HG02571 (cell line): Measurements from ENCODE around the gene WDR47.
A peak's percentile ranks its signal among the peaks of the same experiment; 100 is the strongest.

Experiments used
- ATAC-seq: cut with Tn5 transposase; IDR thresholded peaks from one replicate; pipeline ENCODE4 v1.9.1; 2021; ENCODE audit warnings: mild to moderate bottlenecking, moderate library complexity; ENCODE audit not compliant: unreplicated experiment

The WDR47 gene

GRCh38 chr1:109041621-109042468 is at the start of gene WDR47:
Gene WDR47, minus strand, starts transcription at chr1:109042102. Its CDS starts 18,590 bp downstream, at chr1:109023512.
- ATAC-seq, result peak; percentile 94

- ATAC-seq, result peak; percentile 55
Observed at GRCh38 chr1:109091078-109091838, 49.4 kb upstream of the WDR47 start.

- peak; percentile 94 for ATAC-seq
Observed at GRCh38 chr1:109090196-109091077, 48.5 kb upstream of the WDR47 start, which contains the start of gene TMEM167B. Gene TMEM167B, plus strand, starts transcription at chr1:109090764. Its CDS starts 109 bp downstream, at chr1:109090873.

GRCh38 chr1:109089242-109090015 is 47.5 kb upstream of the WDR47 start:
- ATAC-seq, result no peak

- no peak for ATAC-seq
Observed at GRCh38 chr1:109084563-109085517, 42.9 kb upstream of the WDR47 start.

- no peak for ATAC-seq
Observed at GRCh38 chr1:109083923-109084322, 42.0 kb upstream of the WDR47 start.

DNA sequence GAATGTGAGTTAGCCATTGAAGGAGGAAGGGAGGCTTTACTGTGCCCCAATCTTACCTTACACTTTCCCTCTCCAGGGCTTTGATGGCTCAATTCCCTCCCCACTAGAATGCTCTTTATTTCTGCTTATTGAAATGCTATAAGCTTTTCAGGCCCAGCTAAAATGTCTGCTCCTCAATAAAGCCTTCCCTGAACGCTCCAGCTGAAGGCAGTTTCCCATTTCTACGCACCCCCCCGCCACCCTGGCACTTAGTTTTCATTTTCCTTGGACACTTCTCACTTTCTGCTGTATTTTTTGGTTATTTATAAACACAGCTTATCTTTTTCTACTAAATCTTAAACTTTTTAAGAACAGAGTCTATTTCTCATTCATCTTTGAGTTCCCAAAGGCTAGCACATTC is 41.6 kb upstream of the WDR47 start:
- no peak for ATAC-seq

DNA sequence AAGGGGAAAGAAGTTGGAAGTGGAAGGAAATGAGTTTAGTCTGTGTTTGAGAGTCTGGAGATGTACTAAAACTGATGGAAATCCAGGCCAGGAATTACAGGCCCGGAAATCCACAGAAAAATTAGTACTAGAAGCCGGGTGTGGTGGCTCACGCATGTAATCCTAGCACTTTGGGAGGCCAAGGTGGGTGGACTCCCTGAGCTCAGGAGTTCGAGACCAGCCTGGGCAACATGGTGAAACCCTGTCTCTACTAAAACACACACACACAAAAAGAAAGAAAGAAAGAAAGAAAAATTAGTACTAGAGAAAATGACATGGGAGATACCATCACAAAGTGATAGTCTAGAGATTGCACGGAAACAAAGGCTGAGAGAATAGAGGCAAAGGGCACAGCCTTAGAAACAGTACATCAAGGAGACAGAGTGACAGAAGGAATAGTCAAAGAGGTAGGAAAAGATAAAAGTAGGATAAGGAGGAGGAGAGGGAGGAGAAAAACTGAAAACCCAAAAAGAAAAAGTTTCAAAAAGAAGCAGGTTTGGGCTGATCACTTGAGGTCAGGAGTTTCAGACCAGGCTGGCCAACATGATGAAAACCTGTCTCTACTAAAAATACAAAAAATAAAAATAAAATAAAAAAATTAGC is 38.7 kb upstream of the WDR47 start:
- no peak for ATAC-seq

DNA sequence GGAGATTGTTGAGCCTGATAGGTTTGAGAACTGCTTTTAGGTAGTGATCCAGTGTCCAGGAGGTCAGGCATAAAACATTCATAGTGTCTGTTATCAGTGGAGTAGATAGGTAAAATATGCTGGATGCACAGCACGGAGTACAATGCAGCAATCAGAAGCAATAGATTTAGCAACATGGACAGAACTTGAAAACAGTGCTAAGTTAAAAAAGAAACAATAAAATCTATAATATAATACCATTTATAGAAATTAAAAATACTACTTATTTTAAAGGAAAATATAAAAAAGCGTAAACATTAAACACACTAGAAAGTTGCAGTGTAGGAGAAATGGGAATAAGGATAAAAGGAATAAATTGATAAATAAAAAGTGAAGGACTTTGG is 37.3 kb upstream of the WDR47 start:
- no peak for ATAC-seq

DNA sequence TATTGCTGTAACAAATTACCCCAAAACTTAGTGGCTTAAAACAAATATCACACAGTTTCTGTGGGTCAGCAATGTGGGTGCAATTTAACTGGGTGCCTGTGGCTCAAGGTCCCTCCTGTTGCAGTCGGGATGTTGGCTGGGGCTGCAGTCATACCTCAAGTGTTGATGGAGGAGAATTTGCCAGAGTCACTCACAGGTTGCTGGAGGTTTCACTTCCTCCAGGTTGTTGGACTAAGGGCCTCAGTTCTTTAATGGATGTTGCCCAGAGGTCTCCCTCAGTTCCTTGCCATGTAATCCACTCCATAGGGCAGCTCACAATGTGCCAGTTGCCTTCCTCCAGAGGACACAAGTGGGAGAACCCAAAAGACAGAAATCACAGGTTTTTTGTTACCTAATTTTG is 36.4 kb upstream of the WDR47 start:
- no peak for ATAC-seq

- peak; percentile 98 for ATAC-seq
Observed at GRCh38 chr1:109075531-109076490, 33.9 kb upstream of the WDR47 start, which contains the start of gene TAF13. Gene TAF13, minus strand, starts transcription at chr1:109076003. Its CDS starts 56 bp downstream, at chr1:109075947.

DNA sequence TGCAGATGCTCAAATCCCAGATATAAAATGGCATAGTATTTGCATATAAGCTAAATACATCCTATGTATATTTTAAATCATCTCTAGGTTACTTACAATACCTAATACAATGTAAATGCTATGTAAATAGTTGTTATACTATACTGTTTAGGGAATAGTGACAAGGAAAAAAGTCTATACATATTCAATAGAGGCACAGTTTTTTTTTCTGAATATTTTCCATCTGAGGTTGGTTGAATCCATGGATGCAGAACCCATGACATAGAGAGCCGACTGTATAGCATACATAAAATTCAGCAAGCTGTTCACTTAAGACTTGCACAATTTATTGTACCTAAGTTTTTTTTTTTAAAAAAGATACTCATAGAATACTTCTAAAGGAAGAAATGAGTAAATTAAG is 27.4 kb upstream of the WDR47 start:
- ATAC-seq, result no peak

DNA sequence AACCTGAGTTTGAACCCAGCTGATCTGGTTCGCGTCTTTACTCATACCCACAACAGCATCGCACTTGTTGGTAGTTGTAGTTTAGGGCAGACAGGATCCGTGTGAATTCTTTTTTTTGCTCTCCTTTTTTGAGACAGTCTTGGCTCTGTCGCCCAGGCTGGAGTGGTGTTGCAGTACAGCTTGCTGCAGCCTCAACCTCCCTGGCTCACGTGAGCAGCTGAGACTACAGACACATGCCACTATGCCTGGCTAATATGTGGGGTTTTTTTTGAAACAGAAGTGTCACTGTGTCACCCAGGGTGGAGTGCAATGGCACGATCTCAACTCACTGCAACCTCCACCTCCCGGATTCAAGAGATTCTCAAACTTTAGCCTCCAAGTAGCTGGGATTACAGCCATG is 26.0 kb upstream of the WDR47 start:
- ATAC-seq, result no peak

- ATAC-seq, result no peak
Observed at GRCh38 chr1:109065137-109065536, 23.2 kb upstream of the WDR47 start.

DNA sequence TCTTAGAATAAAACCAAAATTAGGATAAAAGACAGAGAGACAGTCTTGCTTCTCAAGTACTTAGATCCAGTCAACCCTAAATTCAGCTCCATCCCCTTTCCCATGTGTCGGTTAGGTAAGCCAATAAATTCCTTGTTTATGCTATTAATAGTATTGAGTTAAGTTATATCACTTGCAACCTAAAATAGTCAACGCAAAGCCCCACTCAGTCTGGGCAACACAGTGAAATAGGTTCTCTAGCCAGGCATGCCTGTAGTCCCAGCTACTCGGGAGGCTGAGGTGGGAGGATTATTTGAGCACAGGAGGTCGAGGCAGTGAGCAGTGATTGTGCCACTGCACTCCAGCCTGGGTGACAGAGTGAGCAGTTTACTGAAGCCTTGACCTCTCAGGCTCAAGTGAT is 19.3 kb upstream of the WDR47 start:
- ATAC-seq, result no peak

GRCh38 chr1:109060707-109061106 is 18.8 kb upstream of the WDR47 start:
- ATAC-seq, result no peak

DNA sequence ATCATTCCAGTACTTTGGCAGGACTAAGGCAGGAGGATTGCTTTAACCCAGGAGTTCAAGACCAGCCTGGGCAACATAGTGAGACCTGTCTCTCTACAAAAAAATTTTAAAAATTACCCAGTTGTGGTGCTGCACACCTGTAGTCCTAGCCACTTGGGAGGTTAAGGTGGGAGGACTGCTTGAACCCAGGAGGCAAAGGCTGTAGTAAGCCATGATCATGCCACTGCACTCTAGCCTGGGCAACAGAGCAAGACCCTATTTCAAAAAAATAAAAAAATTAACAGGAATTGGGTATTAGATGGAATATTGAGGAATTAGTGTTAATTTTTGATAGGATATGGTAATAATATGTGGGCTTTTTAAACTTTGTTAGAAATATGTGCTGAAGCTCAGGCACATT is 17.1 kb upstream of the WDR47 start:
- no peak for ATAC-seq
